MCF 10A (cell line): ENCODE results near the gene CRHR1. TPM values are rescaled to one million over a fixed set of nuclear protein-coding genes. Genes with fewer than 3 reads are reported as not detected.
"Not testable (repeated sequence)": the region's sequence is repeated elsewhere in the genome, so short reads cannot be mapped to it uniquely, and the experiment has no call there.

Experiments used
- BruUV-seq: library from RNA; stranded (reverse); fragments of 400-500 nt; replicated peaks from 2 replicates; lab custom pipeline; 2021; lab: Mats Ljungman, UMichigan
- CTCF ChIA-PET: fragments of 300-600 bp; sonication (Branson Sonifier 250); formaldehyde crosslinking; extraction: SDS; loops from one replicate; lab custom pipeline; 2021; ENCODE audit warnings: antibody characterized with exemption, inconsistent platforms; lab: Yijun Ruan, JAX
- POLR2A ChIA-PET: fragments of 300-600, 350-650 bp; sonication (Branson Sonifier 250); formaldehyde crosslinking; extraction: SDS; loops from one replicate; lab custom pipeline; 2020; ENCODE audit warnings: antibody characterized with exemption, inconsistent platforms; lab: Yijun Ruan, JAX
- DNase-seq: peaks from one replicate; pipeline ENCODE4 v3.0.0-alpha.2; 2018; ENCODE audit not compliant: unreplicated experiment
- H3K27ac Mint-ChIP-seq: one replicate; pipeline ENCODE4 v1.8.0; 2022; ENCODE audit warnings: mild to moderate bottlenecking, low read depth, mixed read lengths; ENCODE audit not compliant: unreplicated experiment
- H3K27me3 Mint-ChIP-seq: one replicate; pipeline ENCODE4 v1.8.0; 2022; ENCODE audit warnings: mixed read lengths; ENCODE audit not compliant: insufficient read depth, unreplicated experiment
- H3K36me3 Mint-ChIP-seq: one replicate; pipeline ENCODE4 v1.8.0; 2022; ENCODE audit warnings: mild to moderate bottlenecking, moderate library complexity, mixed read lengths; ENCODE audit not compliant: insufficient read depth, unreplicated experiment
- H3K4me1 Mint-ChIP-seq: one replicate; pipeline ENCODE4 v1.8.0; 2022; ENCODE audit warnings: mixed read lengths; ENCODE audit not compliant: insufficient read depth, unreplicated experiment
- H3K4me3 Mint-ChIP-seq: one replicate; pipeline ENCODE4 v1.8.0; 2022; ENCODE audit warnings: mild to moderate bottlenecking, moderate library complexity, mixed read lengths; ENCODE audit not compliant: unreplicated experiment
- H3K9me3 Mint-ChIP-seq: one replicate; pipeline ENCODE4 v1.8.0; 2022; ENCODE audit warnings: mixed read lengths; ENCODE audit not compliant: unreplicated experiment
- intact Hi-C: fragments of 100-400 bp; cut with micrococcal nuclease; formaldehyde crosslinking; loops from 2 replicates; pipeline ENCODE4 v1.14.1; 2022
- total RNA-seq: library from RNA; stranded (reverse); gene quantifications from 2 replicates; pipeline ENCODE4 v1.2.3, GENCODE V29; 2022
- TF ChIP-seq, protein P1 (sequence below): fragments of 200-600 bp; IDR thresholded peaks from one replicate; pipeline ENCODE4 v1.8.0; 2022; ENCODE audit warnings: antibody characterized with exemption, mild to moderate bottlenecking; ENCODE audit not compliant: unreplicated experiment

CRHR1 gene
- total RNA-seq, 1 experiment from 2014 or later: not detected

DNA sequence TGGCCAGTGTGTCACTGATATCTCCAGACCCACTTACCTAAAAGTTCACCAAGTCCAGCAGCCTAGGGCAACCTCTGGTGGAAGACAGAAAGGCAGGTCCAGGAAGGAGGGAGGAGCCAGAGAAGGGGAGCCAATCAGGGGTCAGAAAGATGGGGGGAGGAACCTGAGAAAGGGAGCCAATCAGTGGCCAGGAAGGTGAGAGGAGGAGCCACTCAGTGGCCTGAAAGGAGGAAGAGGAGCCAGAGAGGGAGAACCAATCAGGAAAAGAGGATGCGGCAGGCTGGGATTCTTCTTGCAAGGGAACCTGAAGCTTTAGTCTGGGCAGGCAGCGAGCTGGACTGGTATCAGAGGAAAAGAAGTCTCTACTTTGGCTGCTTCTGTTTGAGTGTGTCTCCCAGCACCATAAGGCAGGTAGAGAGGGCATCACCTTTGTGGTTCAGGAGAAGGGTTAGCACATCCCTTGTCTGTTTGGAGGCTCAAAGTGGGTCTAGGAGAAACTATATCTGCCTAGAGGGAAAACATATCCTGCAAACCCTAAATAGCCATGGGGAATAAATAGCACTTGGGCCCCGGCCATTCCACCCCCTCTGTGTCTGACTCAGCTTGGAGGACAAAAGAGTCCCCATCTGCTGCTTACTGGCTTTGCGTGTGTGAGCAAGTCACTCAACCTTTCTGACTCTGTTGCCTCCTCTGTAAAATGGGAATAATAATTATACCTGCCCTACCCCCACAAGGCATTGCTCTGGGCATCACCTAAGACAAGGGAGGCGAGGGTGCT, 43.4 kb upstream of the CRHR1 start:
- peak; percentile 66 for DNase-seq
- intact Hi-C loops: no loop called here
- POLR2A ChIA-PET: no interaction called here
- CTCF ChIA-PET: no interaction called here
- peaks cover 31% of the 10 kb centered on the region for H3K27me3 Mint-ChIP-seq
- H3K36me3 Mint-ChIP-seq: no peaks in the 10 kb centered on the region
- H3K4me3 Mint-ChIP-seq: no peak overlapping the region
- H3K27ac Mint-ChIP-seq: peak overlapping the region; percentile 61
- no peaks in the 10 kb centered on the region for H3K9me3 Mint-ChIP-seq
- TF ChIP-seq, protein P1, sequence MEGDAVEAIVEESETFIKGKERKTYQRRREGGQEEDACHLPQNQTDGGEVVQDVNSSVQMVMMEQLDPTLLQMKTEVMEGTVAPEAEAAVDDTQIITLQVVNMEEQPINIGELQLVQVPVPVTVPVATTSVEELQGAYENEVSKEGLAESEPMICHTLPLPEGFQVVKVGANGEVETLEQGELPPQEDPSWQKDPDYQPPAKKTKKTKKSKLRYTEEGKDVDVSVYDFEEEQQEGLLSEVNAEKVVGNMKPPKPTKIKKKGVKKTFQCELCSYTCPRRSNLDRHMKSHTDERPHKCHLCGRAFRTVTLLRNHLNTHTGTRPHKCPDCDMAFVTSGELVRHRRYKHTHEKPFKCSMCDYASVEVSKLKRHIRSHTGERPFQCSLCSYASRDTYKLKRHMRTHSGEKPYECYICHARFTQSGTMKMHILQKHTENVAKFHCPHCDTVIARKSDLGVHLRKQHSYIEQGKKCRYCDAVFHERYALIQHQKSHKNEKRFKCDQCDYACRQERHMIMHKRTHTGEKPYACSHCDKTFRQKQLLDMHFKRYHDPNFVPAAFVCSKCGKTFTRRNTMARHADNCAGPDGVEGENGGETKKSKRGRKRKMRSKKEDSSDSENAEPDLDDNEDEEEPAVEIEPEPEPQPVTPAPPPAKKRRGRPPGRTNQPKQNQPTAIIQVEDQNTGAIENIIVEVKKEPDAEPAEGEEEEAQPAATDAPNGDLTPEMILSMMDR: no peak
- peaks cover 5% of the 10 kb centered on the region for H3K4me1 Mint-ChIP-seq
- BruUV-seq: no TSS peak

DNA sequence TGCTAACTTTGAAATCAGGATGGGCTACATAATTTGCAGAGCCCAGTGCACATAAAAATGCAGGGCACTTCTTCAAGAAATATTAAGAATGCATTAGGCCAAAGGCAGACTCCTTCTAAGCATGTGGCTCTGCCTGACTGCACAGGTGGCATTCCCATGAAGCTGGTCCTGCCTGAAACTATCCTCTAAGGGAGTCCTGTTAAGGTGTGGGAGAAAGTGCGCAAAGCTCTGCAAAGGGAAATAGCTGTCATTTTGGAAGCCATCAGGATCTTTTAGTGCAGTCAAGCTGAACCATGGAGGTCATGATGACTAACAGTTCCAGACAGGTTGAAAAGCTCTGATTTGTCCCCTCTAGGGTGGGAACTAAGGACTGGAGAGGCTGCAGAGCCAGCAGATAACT, 41.9 kb upstream of the CRHR1 start:
- no peak overlapping the region for H3K27ac Mint-ChIP-seq
- CTCF ChIA-PET: interaction anchor here (0.8 kb wide), 1 partner anchor 90 kb away, joined by 4 read pairs; no protein-coding TSS in a partner anchor
- H3K4me3 Mint-ChIP-seq: no peak overlapping the region
- peaks cover 5% of the 10 kb centered on the region for H3K4me1 Mint-ChIP-seq
- peaks cover 16% of the 10 kb centered on the region for H3K27me3 Mint-ChIP-seq
- no peak for DNase-seq
- no peaks in the 10 kb centered on the region for H3K36me3 Mint-ChIP-seq
- intact Hi-C loops: no loop called here
- POLR2A ChIA-PET: no interaction called here
- BruUV-seq: no TSS peak
- TF ChIP-seq, protein P1: no peak
- no peaks in the 10 kb centered on the region for H3K9me3 Mint-ChIP-seq

DNA sequence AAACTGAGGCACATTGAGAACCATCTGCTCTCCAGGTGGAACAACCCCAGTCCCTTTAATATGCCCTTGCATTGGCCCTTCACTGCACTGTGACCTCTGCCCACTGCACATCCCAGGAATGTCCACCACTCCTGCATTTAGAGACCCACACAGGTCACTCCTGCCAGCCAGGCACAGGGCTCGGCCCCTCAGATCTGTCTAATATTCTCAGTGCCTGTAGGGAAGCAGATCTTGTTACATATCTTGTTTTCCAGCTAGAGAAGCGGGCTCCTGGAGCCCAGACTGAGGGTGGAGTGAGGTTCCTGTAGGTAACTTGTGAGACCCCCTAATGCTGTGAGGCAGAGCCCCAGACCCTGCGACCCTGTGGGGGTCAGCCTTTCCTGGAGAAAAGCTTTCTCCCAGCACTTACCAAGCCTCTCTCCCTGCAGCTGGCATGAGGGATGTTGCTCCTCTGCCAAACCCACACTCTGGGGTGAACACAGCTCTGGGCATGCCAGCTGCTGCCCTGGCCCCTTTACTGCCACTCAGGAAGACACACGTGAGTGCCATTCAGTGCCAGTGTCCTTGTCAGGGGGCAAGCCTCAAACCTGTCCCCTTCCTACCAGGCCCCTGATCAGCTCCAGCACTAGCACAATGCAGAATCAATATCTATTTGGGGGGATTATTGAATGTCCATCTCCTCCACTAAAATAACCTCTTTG, 40.3 kb upstream of the CRHR1 start:
- CTCF ChIA-PET: no interaction called here
- H3K4me3 Mint-ChIP-seq: no peak overlapping the region
- H3K27me3 Mint-ChIP-seq: peaks cover under 1% of the 10 kb centered on the region
- no peaks in the 10 kb centered on the region for H3K36me3 Mint-ChIP-seq
- no peaks in the 10 kb centered on the region for H3K9me3 Mint-ChIP-seq
- H3K4me1 Mint-ChIP-seq: peaks cover 5% of the 10 kb centered on the region
- DNase-seq: no peak
- no peak overlapping the region for H3K27ac Mint-ChIP-seq
- TF ChIP-seq, protein P1: no peak
- no TSS peak for BruUV-seq
- POLR2A ChIA-PET: interaction anchor here (0.5 kb wide), 1 partner anchor 28 kb away, joined by 3 read pairs; no protein-coding TSS in a partner anchor
- intact Hi-C loops: no loop called here

DNA sequence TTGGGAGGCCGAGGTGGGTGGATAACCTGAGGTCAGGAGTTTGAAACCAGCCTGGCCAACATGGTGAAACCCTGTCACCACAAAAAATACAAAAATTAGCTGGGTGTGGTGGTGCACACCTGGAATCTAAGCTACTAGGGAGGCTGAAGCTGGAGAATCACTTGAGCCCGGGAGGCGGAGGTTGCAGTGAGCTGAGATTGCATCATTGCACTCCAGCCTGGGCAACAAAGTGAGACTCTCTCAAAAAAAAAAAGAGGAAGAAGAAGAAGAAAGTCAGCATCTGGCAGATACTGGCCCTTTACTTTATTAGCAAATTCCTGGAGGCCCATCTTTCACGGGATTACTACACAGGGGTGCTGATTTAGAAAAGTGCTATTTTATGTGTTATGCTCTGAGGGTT, 39.3 kb upstream of the CRHR1 start:
- intact Hi-C loops, H3K27ac Mint-ChIP-seq, H3K4me1 Mint-ChIP-seq, DNase-seq, H3K4me3 Mint-ChIP-seq, POLR2A ChIA-PET, BruUV-seq, H3K9me3 Mint-ChIP-seq, H3K36me3 Mint-ChIP-seq: not testable (repeated sequence)
- CTCF ChIA-PET: interaction anchor here (0.6 kb wide), 1 partner anchor 19 kb away, joined by 4 read pairs; no protein-coding TSS in a partner anchor
- peaks cover 10% of the 10 kb centered on the region for H3K27me3 Mint-ChIP-seq
